ENCODE measurements around the gene HHAT. TPM values are rescaled to one million over a fixed set of nuclear protein-coding genes. Genes with fewer than 3 reads are reported as not detected.

The HHAT gene
- total RNA-seq, 4 donors from 2014 or later: 0.31 to 0.33 (median 0.33) TPM; not detected in 1

- no peaks in the 10 kb centered on the region for H3K4me1 ChIP-seq
- no peak overlapping the region for H3K27ac ChIP-seq
- no peaks in the 10 kb centered on the region for H3K36me3 ChIP-seq
- in situ Hi-C loops (cut with MboI; ENCODE audit: low sequenced_read_pairs in 4 of 4): no loop called here
- no peaks in the 10 kb centered on the region for H3K9me3 ChIP-seq
- no peak overlapping the region for H3K4me3 ChIP-seq
- DNase-seq (no peak), ATAC-seq (no peak)
- no peaks in the 10 kb centered on the region for H3K27me3 ChIP-seq
- TF ChIP-seq POLR2A (IDR thresholded peaks at IDR 0.05): no peak
- no peak for TF ChIP-seq CTCF (IDR thresholded peaks at IDR 0.05 in 4 of 5, conservative IDR thresholded peaks at IDR 0.05 in 1 of 5)
- intact Hi-C loops (cut with DNase I; ENCODE audit: low total_unique reads): no loop called here
These were observed 386.4 kb downstream of the HHAT start for GRCh38 chr1:210715072-210715471.

- Histone ChIP-seq H3K4me1 (no peaks in the 10 kb centered on the region), H3K4me3 (no peak overlapping the region), H3K9me3 (no peaks in the 10 kb centered on the region), H3K27ac (no peak overlapping the region), H3K36me3 (no peaks in the 10 kb centered on the region), H3K27me3 (no peaks in the 10 kb centered on the region)
- in situ Hi-C loops (cut with MboI; ENCODE audit: low sequenced_read_pairs in 4 of 4): no loop called here
- ATAC-seq: no peak
- intact Hi-C loops (cut with DNase I; ENCODE audit: low total_unique reads): no loop called here
- DNase-seq: no peak
- TF ChIP-seq CTCF (IDR thresholded peaks at IDR 0.05 in 4 of 5, conservative IDR thresholded peaks at IDR 0.05 in 1 of 5) (no peak), POLR2A (IDR thresholded peaks at IDR 0.05) (no peak)
These were observed 393.8 kb downstream of the HHAT start for GRCh38 chr1:210722410-210723081.

GRCh38 chr1:210723646-210724045, 394.9 kb downstream of the HHAT start:
- Histone ChIP-seq H3K9me3 (no peaks in the 10 kb centered on the region), H3K36me3 (no peaks in the 10 kb centered on the region), H3K4me1 (no peaks in the 10 kb centered on the region), H3K27me3 (no peaks in the 10 kb centered on the region), H3K27ac (no peak overlapping the region), H3K4me3 (no peak overlapping the region)
- DNase-seq (no peak), ATAC-seq (no peak)
- in situ Hi-C loops (cut with MboI; ENCODE audit: low sequenced_read_pairs in 4 of 4) (no loop called here), intact Hi-C loops (cut with DNase I; ENCODE audit: low total_unique reads) (no loop called here)
- no peak for TF ChIP-seq CTCF (IDR thresholded peaks at IDR 0.05 in 4 of 5, conservative IDR thresholded peaks at IDR 0.05 in 1 of 5)

GRCh38 chr1:210724768-210725167, 396.1 kb downstream of the HHAT start:
- Histone ChIP-seq H3K4me3 (no peak overlapping the region), H3K36me3 (no peaks in the 10 kb centered on the region), H3K27me3 (no peaks in the 10 kb centered on the region), H3K27ac (no peak overlapping the region), H3K4me1 (no peaks in the 10 kb centered on the region), H3K9me3 (no peaks in the 10 kb centered on the region)
- TF ChIP-seq POLR2A (IDR thresholded peaks at IDR 0.05) (no peak), CTCF (IDR thresholded peaks at IDR 0.05 in 4 of 5, conservative IDR thresholded peaks at IDR 0.05 in 1 of 5) (no peak)
- in situ Hi-C loops (cut with MboI; ENCODE audit: low sequenced_read_pairs in 4 of 4): no loop called here
- DNase-seq: no peak
- intact Hi-C loops (cut with DNase I; ENCODE audit: low total_unique reads): no loop called here
- ATAC-seq: no peak

Other genes with a start within 250 kb of the HHAT start
- under 1 TPM in 3 of 4 donors, not detected in 1; 0.10 to 0.41 (median 0.16) TPM for gene SERTAD4, start 96.1 kb upstream of the HHAT start, total RNA-seq

Measured in gastrocnemius medialis (tissue), 4 donors.